Brain pericyte (primary cell): ENCODE results near the gene ITGBL1.

ENCODE experiments used
- DNase-seq: peaks from one replicate; pipeline ENCODE4 v3.0.0-alpha.2; 2012; ENCODE audit warnings: low read depth, low spot score

ITGBL1 gene

DNA sequence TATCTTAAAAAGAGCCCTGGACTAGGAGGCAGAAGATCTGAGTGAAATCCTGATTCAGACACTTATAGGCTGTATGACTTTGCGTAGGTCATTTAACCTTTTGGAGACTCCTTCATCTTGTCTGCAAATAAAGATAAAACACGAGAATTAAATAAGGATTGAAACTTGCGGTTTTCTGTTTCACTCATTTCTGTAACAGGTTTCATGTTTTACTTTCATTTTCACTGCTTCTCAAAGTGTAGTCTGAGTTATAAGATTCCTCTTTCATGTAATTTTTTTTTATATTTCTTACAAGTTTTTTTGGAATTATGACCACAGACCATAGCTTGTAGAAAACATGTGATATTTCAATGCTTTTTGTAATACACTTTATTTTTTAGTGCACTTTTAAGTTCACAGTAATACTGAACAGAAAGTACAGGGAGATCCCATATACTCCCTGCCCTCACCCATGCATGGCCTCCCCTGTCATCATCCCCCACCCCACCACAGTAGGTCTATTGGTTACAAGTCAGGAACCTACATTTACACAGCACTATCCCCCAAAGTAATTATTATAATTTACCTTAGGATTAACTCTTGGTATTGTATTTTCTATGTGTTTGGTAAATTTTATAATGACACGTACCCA, 174.6 kb downstream of the ITGBL1 start:
- DNase-seq: no peak

DNA sequence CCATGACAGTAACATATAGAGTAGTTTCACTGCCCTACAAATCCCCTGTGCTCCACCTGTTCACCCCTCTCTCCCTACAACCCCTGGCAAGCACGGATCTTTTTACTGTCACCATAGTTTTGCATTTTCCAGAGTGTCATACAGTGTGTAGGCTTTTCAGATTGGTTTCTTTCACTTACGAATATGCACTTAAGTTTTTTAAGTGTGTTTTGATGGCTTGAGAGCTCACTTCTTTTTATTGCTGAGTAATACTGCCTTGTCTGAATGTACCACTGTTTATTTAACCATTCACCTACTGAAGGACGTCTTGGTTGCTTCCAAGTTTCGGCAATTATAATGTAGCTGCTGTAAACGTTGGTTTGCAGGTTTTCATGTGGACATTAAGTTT, 175.1 kb downstream of the ITGBL1 start:
- no peak for DNase-seq

DNA sequence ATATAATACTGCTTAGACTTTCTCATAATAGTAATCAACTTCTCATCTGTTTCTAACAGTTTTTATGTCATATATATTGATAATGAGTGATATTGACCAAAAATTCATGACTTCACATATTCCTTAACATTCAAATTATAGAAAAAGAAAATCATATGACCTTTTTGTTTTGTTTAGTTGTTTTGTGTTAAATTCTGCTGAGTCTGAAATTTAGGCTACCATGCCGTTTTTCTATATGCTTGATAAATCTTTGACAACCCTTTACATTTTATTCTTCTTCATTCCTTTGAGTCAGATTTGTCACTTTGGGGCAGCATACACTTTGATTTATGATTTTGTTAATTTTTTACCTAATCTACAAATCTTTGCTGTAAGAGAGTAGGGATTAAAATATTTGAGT, 176.4 kb downstream of the ITGBL1 start:
- no peak for DNase-seq

- no peak for DNase-seq
Observed at GRCh38 chr13:101631395-101631794, 178.9 kb downstream of the ITGBL1 start.

DNA sequence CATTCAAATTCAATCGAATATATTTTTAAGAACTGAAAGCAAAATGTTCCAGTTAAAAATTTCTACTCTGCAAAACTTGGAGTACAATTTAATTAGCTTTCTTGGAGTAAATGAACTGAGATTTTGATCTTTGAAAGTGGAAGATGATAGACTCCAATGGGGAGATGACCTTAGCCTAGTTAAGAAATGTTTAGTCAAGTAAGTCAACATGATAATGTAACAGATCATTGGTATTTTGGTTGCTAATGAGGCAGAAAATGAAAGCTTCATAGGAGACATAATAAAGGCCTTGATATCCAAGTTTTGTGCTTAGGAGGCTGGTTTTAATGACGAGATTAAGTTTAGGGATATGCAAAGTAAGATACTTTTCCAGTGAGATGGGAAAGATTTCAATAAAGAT, 181.7 kb downstream of the ITGBL1 start:
- no peak for DNase-seq

GRCh38 chr13:101639711-101640110, 187.2 kb downstream of the ITGBL1 start:
- no peak for DNase-seq

DNA sequence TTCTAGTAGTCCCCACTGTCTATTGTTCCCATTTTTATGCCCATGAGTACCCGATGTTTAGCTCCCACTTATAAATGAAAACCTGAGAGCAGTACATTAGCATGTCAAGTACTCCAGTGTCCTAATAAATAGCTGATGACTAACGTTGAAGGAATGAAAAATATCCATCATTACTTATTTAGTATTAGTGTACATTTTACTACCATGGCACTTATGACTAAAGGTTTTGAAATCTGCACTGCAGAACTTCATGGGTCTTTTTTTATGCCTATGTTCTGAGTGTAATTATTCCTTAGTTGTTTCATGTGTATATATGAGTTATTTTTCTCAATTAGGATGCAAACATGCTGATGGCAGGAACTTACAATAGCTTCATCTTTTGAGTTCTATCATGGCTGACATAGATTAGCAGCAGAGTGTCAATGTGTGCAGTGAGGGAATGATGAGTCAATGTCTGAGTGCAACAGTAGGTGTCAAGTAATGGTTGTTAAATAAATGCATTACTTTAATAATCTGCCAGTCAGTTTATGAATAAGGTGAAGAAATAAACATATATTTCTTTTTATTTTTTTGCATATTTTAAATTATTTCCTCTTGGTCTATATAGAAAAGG, 188.4 kb downstream of the ITGBL1 start:
- DNase-seq: no peak

DNA sequence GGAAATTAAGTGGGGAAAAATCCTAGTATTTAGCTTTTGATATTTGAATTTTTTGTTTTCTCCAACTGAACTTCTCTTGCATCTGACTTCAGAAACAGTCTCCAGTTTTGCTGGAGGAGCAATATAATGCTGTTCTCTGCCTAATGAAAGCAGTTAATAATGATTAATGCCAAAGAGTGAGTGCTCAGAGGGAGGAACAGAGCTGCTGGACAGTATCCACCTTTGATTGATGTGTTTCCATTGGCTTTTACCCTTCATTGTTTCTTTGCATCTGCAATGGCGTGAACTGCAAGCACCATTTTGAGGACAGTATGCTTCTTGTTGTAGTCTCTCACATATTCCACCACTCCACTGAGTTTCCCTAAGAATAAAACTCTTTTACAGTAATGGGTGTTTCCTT, 193.4 kb downstream of the ITGBL1 start:
- DNase-seq: no peak

GRCh38 chr13:101647760-101648159, 195.3 kb downstream of the ITGBL1 start:
- no peak for DNase-seq

GRCh38 chr13:101648766-101649487, 196.5 kb downstream of the ITGBL1 start:
- DNase-seq: no peak

GRCh38 chr13:101649488-101650126, 197.1 kb downstream of the ITGBL1 start:
- DNase-seq: no peak

DNA sequence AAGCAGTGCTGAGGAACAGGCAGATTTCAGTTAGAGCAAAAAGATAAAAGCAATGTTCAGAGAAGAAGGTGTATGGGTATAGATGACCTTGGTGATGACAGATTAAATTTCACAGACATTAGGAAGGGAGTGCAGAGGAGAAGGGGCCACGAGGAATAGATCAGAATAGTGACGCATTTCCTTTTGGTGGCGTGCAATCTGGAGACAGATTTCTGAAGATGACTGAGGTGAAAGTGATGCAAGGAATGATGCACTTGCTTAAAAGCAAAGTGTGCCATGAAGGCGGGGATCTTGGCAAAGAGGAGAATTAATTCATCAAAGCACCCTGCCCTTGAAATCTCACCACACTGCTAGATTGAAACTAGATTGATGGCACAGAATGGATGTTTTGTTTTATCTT, 202.4 kb downstream of the ITGBL1 start:
- no peak for DNase-seq

- DNase-seq: no peak
Observed at GRCh38 chr13:101655435-101655834, 203.0 kb downstream of the ITGBL1 start.

GRCh38 chr13:101660711-101661110, 208.2 kb downstream of the ITGBL1 start:
- DNase-seq: no peak

GRCh38 chr13:101661839-101662238, 209.4 kb downstream of the ITGBL1 start:
- DNase-seq: no peak

- DNase-seq: no peak
Observed at GRCh38 chr13:101673360-101674105, 221.1 kb downstream of the ITGBL1 start.

DNA sequence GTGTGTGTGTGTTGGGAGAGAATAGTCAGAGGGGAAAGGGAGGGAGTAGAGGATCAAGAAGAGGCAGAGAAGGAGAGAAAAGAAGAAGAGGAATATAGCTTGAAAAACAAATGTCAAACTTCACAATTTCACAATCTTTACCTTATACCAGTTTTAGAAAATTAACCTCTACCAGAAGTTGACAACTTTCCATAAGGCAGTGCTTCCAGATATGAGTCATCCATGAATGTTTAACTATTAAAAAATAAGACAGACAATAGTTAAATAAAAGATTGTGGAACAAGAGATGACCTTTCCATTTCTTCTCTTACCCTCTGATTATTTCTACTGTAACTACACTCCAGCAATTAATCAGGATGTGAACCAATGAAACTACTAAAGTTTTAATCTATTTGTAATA, 229.4 kb downstream of the ITGBL1 start:
- no peak for DNase-seq

DNA sequence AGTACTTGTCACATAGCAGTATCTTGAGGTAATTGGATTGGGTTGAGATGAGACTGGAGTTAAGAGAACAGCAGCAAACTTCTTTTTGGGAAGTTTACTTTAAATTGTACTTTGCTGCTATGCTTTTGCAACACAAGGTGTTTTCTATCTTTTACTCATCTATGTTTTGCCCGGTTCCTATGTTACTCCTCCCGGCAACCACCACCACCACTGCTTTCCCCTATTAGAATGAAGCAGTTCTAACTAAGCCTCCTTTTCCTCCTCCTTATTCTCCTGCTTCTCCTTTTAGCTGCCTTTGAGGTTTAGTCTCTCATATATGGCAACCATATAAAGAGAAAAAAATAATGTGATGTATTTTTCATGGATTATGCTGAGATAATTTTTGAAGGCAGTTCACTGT, 233.5 kb downstream of the ITGBL1 start:
- no peak for DNase-seq

DNA sequence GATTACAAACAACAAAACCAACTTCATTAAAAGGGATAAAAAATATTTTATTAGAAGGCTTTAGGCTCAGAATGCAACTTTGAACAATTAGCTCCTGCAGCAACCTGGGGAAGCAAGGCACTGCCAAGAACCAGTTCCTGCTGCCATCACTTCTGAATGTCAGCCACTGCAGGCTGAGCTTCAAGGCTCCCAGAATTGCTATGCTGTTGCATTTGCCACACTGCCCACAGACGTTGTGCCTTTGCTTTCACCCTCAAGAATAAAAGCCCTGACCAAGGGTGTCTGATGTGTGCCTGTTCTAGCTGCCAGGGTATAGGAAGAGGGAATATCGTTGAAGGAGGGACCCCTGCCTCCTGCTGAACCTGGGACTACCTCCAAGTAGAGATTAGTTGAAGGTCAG, 238.4 kb downstream of the ITGBL1 start:
- DNase-seq: no peak

DNA sequence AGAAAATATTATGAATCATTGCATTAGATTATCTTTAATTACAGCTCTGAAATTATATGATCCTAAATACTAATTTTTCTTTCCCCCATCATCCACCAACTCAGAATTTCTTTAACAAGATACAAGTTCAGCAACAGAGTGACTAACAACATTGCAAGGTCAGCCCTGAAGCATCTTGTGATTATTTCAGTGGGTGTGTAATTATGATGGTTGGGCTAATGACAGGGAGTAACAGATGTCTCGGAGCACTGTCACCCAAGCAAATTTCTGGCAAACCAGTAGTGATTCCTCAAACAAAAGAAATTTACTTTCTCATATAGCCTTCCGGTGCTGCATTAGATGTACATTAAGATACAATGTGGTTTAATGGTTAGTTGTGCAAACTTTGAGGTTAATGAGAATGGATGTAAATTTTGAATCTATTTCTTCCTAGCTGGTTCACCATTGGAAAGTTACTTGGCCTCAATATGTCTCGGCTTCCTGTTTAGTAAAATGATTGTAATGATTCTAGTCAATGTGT, 238.9 kb downstream of the ITGBL1 start:
- DNase-seq: no peak

DNA sequence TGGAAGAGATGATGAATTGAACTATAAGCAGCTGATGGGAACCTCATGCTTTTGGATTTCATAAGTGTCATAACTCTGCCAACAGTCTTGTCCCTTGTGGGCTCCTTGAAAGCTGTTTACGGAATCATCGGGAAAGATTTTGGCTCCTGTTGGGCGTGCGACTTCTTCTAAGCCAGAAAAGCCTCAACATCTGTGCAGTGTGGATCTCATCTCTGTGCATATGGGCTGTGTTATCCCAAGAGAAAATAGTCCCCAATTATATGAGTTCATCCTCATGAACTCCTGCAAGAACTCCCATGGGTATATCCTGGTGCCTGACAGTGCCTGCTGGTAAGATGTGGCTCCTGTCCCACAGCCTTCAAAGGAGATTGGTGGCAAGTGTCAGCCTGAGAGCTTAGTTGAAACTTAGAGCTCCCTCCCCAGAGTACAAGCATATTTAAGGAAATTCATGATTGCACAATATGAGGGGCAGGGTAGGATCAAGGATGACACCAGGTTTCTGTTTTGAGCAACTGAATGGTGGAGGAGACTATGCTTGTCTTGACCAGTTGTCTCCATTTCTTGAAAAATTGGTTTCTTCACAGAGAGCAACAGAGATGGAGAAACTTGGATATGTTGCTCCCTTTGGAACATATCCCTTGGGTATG, 243.5 kb downstream of the ITGBL1 start:
- no peak for DNase-seq
